Activated T-cell treated with anti-CD3 and anti-CD28 coated beads, Interleukin-2, amount 50 U/mL, for 48 hours (primary cell): ENCODE data around the gene C3orf18.

Experiments used
- DNase-seq, 2 experiments: peaks; one replicate each; pipeline ENCODE4 v3.0.0-alpha.2; 2020

The C3orf18 gene

GRCh38 chr3:50603261-50604109 is 35.9 kb upstream of the C3orf18 start:
- DNase-seq, result peak; percentile 70 to 72

- no peak for DNase-seq
Measured at GRCh38 chr3:50602595-50603191, 35.1 kb upstream of the C3orf18 start.

- DNase-seq, result peak; percentile 94 to 96
Measured at GRCh38 chr3:50600841-50601591, 33.5 kb upstream of the C3orf18 start.

GRCh38 chr3:50600141-50600753 is 32.7 kb upstream of the C3orf18 start:
- peak; percentile 70 to 73 for DNase-seq

GRCh38 chr3:50599716-50600118 is 32.2 kb upstream of the C3orf18 start:
- peak in 1 of 2 experiments; percentile 58 for DNase-seq

GRCh38 chr3:50599115-50599715 is 31.7 kb upstream of the C3orf18 start:
- peak in 1 of 2 experiments; percentile 50 for DNase-seq

GRCh38 chr3:50594253-50594785 is 26.8 kb upstream of the C3orf18 start:
- DNase-seq, result peak; percentile 38 to 41

- DNase-seq, result peak in 1 of 2 experiments; percentile 61
Measured at GRCh38 chr3:50592568-50592967, 25.0 kb upstream of the C3orf18 start.

GRCh38 chr3:50591196-50591741 is 23.7 kb upstream of the C3orf18 start:
- no peak for DNase-seq

- peak in 1 of 2 experiments; percentile 38 for DNase-seq
Measured at GRCh38 chr3:50588759-50589433, 21.3 kb upstream of the C3orf18 start.

GRCh38 chr3:50587806-50588758 is 20.5 kb upstream of the C3orf18 start:
- peak; percentile 92 to 94 for DNase-seq

- DNase-seq, result peak in 1 of 2 experiments; percentile 55
Measured at GRCh38 chr3:50587373-50587772, 19.8 kb upstream of the C3orf18 start.

GRCh38 chr3:50586763-50587070 is 19.2 kb upstream of the C3orf18 start:
- DNase-seq, result no peak

GRCh38 chr3:50585919-50586762 is 18.6 kb upstream of the C3orf18 start:
- DNase-seq, result peak; percentile 72 to 77

- no peak for DNase-seq
Measured at GRCh38 chr3:50584391-50584790, 16.8 kb upstream of the C3orf18 start.

- DNase-seq, result no peak
Measured at GRCh38 chr3:50583897-50584296, 16.4 kb upstream of the C3orf18 start.

GRCh38 chr3:50582083-50582482 is 14.5 kb upstream of the C3orf18 start:
- DNase-seq, result no peak

- DNase-seq, result no peak
Measured at GRCh38 chr3:50581459-50581842, 13.9 kb upstream of the C3orf18 start.

- no peak for DNase-seq
Measured at GRCh38 chr3:50580683-50581458, 13.3 kb upstream of the C3orf18 start.
